AML-193 (cell line): ENCODE data around the gene SDK2.

ENCODE experiments used
- DNase-seq, 2 experiments: peaks; one replicate each; lab custom pipeline; 2025; lab: John Stamatoyannopoulos, UW

Gene SDK2

GRCh38 chr17:73301369-73301768 lies 342.9 kb downstream of the SDK2 start:
- no peak for DNase-seq

- DNase-seq: no peak
These were observed 343.9 kb downstream of the SDK2 start for GRCh38 chr17:73300392-73300791.

GRCh38 chr17:73297934-73298861 lies 346.0 kb downstream of the SDK2 start:
- DNase-seq: no peak

- no peak for DNase-seq
These were observed 350.7 kb downstream of the SDK2 start for GRCh38 chr17:73293480-73293911.

GRCh38 chr17:73293031-73293430 lies 351.2 kb downstream of the SDK2 start:
- no peak for DNase-seq

GRCh38 chr17:73292031-73292531 lies 352.2 kb downstream of the SDK2 start:
- no peak for DNase-seq

- DNase-seq: peak; percentile 79 to 82
These were observed 352.9 kb downstream of the SDK2 start for GRCh38 chr17:73291260-73291801.

- DNase-seq: peak in 1 of 2 experiments; percentile 4
These were observed 353.6 kb downstream of the SDK2 start for GRCh38 chr17:73290399-73291259.

- no peak for DNase-seq
These were observed 354.5 kb downstream of the SDK2 start for GRCh38 chr17:73289549-73290254.

GRCh38 chr17:73288534-73289302 lies 355.5 kb downstream of the SDK2 start:
- DNase-seq: no peak

- no peak for DNase-seq
These were observed 357.4 kb downstream of the SDK2 start for GRCh38 chr17:73286863-73287296.

GRCh38 chr17:73285916-73286862 lies 358.1 kb downstream of the SDK2 start:
- DNase-seq: no peak

GRCh38 chr17:73285603-73285908 lies 358.7 kb downstream of the SDK2 start:
- no peak for DNase-seq

GRCh38 chr17:73284906-73285602 lies 359.2 kb downstream of the SDK2 start:
- no peak for DNase-seq
